GM19395 (cell line): Measurements from ENCODE around the gene CST8.

Experiments
- ATAC-seq: cut with Tn5 transposase; IDR thresholded peaks from one replicate; pipeline ENCODE4 v1.9.1; 2021; ENCODE audit warnings: mild to moderate bottlenecking, moderate library complexity; ENCODE audit not compliant: unreplicated experiment

The CST8 gene

GRCh38 chr20:23475395-23475794 lies 15.5 kb upstream of the CST8 start:
- no peak for ATAC-seq

GRCh38 chr20:23476015-23476754 lies 14.7 kb upstream of the CST8 start:
- ATAC-seq = no peak

- ATAC-seq = no peak
Observed at GRCh38 chr20:23477223-23477622, 13.7 kb upstream of the CST8 start.

GRCh38 chr20:23479043-23479442 lies 11.9 kb upstream of the CST8 start:
- no peak for ATAC-seq

GRCh38 chr20:23482138-23482537 lies 8.8 kb upstream of the CST8 start:
- ATAC-seq = no peak

GRCh38 chr20:23484081-23484480 lies 6.8 kb upstream of the CST8 start:
- ATAC-seq = no peak

GRCh38 chr20:23488470-23488869 lies 2.4 kb upstream of the CST8 start:
- ATAC-seq = no peak

- no peak for ATAC-seq
Observed at GRCh38 chr20:23488996-23489395, 1.9 kb upstream of the CST8 start.

GRCh38 chr20:23492292-23492691 lies 1.4 kb downstream of the CST8 start:
- ATAC-seq = no peak

- no peak for ATAC-seq
Observed at GRCh38 chr20:23493172-23493772, 2.4 kb downstream of the CST8 start.

GRCh38 chr20:23497536-23497935 lies 6.6 kb downstream of the CST8 start:
- ATAC-seq = no peak

- no peak for ATAC-seq
Observed at GRCh38 chr20:23501926-23502325, 11.0 kb downstream of the CST8 start.

- no peak for ATAC-seq
Observed at GRCh38 chr20:23503649-23504048, 12.7 kb downstream of the CST8 start.

- ATAC-seq = no peak
Observed at GRCh38 chr20:23507346-23507745, 16.4 kb downstream of the CST8 start.

- ATAC-seq = no peak
Observed at GRCh38 chr20:23508449-23509229, 17.7 kb downstream of the CST8 start.

GRCh38 chr20:23509247-23509913 lies 18.5 kb downstream of the CST8 start:
- no peak for ATAC-seq

GRCh38 chr20:23510000-23510590 lies 19.2 kb downstream of the CST8 start:
- ATAC-seq = no peak

GRCh38 chr20:23513164-23513563 lies 22.2 kb downstream of the CST8 start:
- ATAC-seq = peak; percentile 86

GRCh38 chr20:23514848-23515247 lies 23.9 kb downstream of the CST8 start:
- ATAC-seq = no peak

- no peak for ATAC-seq
Observed at GRCh38 chr20:23515250-23515939, 24.5 kb downstream of the CST8 start.
